HG03432 (cell line): ENCODE results near the gene KRT83.
A peak's percentile ranks its signal among the peaks of the same experiment; 100 is the strongest.
"Not testable (repeated sequence)": the region's sequence is repeated elsewhere in the genome, so short reads cannot be mapped to it uniquely, and the experiment has no call there.

ENCODE experiments used
- ATAC-seq: cut with Tn5 transposase; IDR thresholded peaks from one replicate; pipeline ENCODE4 v1.9.1; 2021; ENCODE audit warnings: mild to moderate bottlenecking, moderate library complexity; ENCODE audit not compliant: unreplicated experiment

The KRT83 gene

DNA sequence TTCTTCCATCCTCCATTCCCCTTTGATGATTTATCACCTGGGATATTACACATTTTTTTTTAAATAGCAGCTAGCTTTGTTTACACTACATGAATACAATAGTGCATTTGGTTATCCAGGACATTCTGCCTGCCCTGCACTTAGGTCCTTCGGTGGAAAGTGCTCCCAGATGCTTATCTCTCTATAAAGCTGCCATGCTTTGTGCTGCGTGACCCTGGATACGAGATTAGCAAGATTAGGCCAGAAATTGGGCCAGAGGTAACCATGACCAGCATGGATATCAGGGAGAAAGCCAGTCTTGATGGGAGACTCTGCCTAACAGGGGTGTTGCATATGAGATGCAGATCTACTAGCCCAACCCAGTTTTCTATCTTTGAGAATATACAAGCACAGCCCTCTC lies 12.1 kb upstream of the KRT83 start:
- ATAC-seq: no peak

DNA sequence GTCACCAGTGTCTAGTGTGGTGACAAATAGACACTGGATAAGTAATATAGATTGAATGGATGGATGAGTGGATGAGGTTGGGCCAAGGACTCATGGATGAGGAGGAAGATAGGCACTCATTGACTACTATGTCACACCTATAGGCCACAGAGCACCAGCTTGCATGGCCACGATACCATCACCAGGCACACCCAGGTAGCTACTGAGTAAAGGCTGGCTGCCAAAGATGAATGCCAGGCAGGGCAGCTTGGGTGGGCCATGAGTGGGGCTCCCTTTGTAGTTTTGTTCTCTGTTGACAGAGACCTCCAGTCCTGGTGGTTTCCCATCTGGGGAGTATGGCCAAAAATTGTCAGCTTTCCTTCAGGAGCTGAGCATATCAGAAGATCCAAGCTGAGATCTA lies 11.2 kb upstream of the KRT83 start:
- ATAC-seq: no peak

DNA sequence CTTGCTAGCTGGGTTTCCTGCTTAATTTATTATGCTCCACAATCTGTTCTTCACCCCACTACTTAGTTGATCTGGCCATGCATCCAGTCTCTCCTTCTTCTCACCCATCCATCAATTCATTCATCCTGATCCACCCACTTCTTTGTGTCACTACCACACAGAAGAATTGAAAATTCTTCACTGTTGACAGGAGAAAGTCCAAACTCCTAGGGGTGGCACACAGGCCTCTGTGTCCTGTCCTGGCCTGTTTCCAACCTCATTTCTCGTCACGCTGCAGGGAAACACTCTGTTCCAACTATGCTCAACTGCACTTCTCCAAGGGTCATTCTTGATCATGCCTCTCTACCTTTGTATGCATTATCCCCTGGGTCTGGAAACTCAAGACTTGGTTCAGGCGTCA lies 10.6 kb upstream of the KRT83 start:
- no peak for ATAC-seq

DNA sequence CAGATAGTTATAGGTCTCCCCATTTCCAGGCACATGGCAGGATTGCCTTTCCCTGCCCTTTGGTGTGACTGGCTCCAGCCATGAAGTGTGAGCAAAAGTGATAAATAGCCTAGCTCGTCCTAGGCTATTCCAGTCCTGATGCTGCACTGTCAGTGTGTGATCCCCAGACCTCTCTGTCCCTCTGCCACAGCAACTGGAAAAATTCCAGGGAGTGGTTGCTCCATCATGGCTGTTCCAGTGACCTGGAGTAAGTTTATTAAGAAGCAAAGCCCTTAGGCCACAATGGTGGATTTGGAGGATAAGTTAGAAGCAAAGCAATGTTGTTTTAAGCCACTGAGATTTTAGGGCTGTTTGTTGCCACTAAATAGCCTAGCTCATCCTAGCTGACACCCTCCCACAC lies 9.8 kb upstream of the KRT83 start:
- ATAC-seq: no peak

DNA sequence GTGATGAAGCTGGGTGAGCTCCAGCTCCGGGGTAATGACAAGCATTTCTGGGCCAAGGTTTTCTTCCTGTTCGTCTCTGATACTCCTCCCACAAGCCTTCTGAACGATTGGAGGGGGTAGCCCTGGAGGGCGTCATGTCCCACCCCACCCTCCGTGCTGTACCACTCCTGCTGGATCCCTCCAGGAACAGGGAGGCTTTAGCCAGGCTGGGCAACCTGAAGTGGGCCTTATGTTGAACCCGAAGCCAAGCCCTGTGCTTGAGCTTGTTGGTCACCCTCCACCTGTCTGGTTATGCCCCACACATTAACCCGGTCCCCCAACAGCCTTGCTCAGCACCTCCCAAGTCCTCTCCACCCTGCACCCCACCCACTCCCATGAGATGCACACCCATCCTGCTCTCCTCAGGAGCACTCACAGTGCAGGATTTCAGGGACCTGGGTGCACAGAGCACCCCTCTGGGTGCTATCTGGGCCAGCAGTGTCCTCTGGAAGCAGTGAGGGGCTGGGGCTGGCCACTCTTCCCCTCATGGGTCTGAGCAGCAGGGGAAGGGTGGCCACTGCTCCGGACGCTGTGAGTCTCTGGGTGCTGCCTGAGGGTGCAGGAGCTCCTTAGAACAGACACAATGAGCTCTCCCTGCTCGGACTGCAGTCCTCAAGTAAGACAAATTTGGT lies 6.8 kb upstream of the KRT83 start:
- no peak for ATAC-seq

DNA sequence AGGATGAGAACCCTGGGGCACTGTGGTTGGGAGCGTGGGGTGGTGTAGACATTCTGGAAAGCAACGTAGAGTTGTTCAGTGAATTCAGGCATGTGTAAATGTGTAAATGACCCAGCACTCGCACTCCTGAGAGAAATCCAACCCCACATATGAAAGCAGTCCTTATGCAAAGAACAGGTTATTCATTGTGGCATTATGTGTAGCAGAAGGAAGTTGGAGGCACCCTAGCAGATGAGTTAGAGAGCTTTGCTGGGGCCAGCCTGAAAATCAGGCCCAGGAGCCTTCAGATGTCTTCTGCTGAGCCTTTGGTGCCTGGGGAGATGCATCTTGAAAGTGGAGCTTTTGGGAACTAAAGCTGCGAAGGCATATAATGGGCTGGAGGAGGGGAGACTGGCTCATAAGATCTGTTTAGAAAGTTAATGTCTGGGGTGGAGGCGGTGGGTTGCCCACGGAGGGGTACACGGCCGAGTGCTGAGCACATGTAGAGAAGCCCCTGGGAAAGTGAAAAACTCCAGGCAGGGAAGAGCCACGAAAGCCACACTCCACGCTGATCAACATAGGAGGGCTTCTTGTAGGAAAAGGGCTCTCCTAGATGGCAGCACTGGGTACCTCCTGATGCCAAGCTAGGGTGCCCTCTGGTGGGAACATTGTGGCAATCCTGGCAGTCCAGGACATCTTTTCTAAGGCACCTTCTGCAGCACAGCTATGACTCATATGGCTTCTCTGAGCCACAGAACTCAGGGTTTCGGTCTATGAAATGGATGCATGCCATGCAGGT lies 6.0 kb upstream of the KRT83 start:
- ATAC-seq: peak; percentile 86

DNA sequence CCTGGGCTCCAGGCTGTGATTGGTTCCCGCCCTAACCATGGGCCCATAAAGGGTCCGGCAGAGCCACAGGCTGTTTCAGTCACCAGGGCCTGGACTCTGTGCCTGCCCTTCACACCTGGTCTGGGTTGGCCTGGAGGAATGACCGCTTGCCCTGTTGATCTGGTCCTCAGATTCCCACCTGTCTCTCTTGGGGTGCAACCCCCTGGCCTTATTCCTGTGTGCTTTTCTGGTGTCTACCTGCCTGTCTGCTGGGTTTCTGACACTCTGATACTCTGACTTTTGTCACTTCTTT lies 2.9 kb upstream of the KRT83 start:
- no peak for ATAC-seq

DNA sequence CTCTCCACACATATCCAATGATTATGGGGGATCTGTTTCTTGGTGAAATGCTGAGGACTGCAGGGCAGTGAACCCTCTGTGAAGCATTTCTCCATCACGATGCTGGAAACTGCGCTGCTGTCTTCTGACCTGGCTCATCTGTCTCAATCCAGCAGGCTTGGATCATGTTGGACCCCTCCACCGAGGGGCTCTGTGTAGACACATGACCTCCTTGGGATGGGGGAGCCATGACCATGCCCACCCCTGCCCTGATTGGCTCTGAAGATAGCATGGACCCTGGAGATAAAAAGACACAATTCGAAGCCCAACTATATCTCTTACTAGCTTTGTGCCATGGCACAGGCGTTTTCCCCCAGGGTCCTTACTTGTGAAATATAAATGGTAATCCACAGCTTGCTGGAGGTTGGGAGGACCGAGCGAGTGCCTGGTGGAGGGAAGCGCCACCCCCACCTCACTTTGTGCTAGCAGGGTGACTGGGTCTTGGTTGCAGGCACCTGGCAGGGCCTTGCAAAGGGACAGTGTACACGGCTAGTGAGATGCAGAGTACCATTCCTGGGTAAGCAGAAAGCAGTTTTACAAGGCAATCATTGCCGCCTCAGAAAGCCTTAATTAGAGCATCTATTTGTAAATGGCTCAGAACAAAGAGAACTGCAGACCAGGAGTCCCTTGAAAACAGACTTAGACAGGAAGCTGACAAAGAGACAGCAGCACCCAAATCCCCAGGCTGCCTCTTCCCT lies 2.4 kb upstream of the KRT83 start:
- ATAC-seq: no peak

DNA sequence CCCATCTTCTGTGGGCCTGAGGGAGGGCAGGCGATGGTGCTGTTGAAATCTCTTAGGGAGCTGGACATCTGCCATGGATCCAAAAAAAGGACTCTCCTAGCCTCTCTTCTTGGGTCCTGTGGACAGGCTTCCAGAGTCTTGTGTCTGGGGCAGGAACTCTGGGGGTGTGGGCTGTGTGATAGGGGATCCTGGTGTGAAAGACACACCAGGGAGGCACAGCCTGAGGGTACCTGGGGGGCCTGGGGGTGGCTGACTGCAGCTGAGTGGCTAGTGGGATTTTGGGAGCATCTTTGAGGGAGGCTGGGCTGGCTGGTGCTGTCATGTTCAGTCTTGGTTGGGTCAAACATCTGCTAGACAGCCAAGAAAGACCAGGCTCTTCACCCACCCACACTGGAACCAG lies 1.8 kb upstream of the KRT83 start:
- ATAC-seq: no peak

DNA sequence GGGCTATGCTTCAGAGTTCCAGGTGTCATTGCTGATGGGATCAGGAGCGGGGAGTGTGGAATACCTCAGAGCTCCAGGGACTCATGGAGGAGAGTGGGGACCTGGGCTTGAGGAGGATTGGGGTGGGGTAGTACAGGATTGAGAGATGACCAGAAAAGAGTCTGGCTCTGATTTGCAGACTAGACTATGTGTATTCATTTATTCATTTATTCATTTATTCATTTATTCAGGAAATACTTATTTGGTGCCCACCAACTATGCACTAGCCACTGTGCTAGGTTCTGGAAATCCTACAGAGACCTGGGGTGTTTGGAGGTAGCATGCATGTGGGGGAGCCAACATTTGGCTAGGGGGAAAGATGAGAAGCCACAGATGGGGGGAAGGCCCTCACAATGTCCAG lies 871 bp upstream of the KRT83 start:
- no peak for ATAC-seq

DNA sequence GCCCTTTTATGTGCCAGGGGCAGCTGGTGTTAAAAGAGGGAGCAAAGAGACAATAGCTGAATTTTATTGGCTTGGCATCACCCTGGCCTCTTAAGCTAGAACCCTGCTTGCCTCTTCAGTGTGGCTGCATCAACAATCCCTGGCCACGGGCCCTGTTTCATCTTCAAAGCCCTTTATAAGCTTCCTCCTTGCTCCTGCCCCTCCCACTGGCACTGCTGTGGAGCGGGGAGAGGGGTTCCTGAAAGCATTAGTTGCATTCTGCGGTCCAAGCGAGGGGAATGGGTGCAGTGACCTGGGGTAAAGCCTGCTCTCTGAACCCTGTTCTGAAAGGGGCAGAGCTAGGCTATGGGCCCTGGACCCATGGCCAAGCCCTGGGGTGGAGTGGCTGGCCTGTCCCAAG lies 220 bp upstream of the KRT83 start:
- ATAC-seq: no peak

DNA sequence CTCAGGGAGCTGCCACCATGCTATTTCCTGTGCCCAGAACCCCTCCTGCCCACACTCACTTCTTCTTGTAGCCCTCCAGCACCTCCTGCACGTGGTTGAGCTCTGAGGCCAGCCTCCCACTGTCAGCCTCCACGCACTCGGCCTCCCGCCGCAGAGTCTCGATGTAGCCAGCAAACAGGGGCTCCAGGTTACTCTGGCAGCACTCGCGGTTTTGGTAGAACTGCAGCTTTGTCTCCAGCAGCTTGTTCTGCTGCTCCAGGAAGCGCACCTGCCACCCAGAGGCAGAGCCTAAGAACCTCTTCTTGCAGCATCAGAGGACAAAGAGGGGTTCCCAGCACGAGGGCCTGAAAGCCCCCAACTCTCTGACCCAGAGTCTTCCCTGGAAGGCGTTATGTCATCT lies 2.1 kb downstream of the KRT83 start:
- ATAC-seq: no peak

DNA sequence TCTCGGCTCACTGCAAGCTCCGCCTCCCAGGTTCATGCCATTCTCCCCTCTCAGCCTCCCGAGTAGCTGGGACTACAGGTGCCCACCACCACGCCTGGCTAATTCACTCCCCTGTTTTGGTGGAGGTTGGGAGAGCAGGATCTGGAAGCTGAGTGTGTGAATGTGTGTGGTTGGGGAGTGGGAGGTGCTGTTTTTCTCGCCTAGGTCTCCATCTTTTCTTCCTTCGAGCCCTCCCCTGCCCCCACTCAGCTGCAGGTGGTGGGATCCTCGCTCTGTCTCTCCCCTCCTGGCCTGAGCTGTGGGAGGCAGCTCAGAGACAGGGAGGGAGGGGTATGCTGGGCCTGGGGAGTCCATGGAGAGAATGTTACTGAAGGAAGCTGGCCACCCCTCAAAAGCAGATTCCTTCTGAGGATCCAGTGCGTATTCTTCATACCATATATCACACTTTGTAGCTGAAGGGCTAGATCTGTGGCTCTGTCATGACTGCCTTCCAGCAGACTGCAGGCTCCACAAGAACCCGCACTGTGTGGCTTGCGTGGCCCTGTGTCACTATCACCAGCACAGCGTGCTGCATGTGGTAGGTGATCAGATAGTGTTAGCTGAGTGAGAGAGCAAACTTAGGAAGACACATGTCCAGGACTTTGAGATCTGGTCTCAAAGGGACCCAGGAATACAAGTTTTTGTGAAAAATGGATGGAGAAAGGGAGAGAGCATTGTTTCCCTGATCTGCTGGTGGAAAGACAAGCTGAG lies 2.8 kb downstream of the KRT83 start:
- ATAC-seq: no peak

DNA sequence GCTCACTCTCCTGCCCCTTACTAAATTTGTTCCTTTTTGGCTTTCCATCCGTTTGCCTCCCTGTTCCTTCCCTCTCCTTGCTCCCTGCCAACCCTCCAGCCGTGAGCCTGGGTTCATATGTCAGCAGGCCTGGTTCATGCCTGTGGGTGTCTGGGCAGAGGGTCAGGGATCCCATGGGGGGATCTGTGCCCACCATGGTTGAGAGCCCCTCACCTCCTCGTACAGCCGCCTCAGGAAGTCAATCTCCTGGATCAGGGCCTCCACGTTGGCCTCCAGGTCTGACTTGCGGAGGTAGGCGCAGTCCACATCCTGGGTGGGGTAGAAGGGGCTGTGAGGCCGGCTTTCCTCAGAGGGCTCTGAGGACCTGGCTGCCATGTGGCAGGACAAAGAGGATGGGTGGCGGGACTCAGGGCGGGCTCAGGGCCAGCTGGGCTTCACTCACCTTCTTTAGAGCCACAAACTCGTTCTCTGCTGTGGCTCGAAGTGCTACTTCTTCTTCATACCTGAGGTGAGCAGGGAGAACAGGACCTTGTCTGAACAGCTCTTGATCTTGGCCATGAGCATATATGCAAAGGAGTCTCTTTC lies 3.6 kb downstream of the KRT83 start:
- ATAC-seq: no peak

DNA sequence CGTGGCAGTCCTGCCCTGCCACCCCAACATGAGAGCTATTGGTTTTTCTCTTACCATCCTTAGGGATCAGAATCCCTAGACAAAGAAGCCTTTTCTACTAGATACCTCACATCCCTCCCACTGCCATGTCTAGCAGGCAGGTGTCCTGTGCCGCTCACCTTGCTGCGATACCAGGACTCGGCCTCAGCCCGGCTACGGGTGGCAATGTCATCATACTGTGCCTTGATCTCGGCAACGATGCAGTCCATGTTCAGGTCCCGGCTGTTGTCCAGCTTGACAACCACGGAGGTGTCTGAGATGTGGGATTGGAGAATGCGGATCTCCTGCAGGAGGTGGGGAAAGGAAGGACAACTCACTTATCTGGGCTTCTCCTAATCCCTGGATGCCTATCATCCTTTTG lies 4.5 kb downstream of the KRT83 start:
- ATAC-seq: no peak

DNA sequence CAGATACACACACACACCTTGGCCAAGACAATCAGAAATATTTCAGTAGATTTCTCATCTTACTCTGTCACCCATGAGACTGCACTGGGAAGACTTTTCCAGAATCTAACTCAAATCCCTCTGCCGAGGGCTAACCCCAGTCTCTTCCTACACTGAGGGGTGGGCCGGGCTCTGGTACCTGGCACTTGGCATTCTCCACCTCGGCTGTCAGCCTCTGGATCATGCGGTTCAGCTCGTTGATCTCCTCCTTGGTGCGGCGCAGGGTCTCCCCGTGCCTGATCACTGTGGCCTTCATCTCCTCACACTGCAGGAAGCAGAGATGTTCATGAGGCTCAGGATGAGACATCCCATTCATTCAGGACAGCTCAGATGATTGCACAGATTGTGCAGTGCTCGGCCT lies 4.9 kb downstream of the KRT83 start:
- ATAC-seq: no peak

DNA sequence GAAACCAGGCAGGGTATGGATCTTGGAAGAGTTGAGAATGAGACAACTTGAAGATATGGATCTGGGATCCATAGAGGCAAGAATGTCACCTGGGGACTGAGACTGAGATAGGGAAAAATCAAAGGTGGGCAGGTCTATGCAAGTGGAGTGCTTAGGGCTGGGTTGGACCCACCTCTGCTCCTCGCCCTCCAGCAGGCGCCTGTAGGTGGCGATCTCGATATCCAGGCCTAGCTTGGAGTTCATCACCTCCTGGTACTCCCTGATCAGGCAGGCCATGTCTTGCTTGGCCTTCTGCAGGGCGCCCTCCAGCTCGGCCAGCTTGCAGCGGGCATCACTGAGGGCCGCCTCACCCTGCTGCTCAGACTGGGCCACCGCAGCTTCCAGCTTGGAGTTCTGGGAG lies 5.5 kb downstream of the KRT83 start:
- ATAC-seq: not testable (repeated sequence)

DNA sequence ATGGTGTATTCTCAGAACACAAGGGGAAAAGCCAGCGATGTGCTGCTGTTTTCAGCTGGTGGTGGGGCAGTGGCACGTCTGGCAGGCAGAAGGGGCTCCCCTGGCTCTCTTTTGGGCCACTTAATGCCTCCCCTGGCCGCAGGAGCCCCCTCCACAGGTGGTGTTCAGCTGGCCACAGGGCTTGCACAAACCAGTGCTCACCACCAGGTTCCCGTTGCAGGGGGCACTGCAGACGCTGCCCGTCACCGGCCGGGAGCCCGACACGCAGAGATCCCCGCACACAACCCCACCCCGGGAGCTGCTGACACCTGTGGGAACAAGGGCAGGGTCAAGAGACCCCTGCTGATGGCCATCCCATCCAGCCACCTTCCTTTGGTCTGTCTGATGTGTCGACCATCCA lies 6.7 kb downstream of the KRT83 start:
- ATAC-seq: no peak

DNA sequence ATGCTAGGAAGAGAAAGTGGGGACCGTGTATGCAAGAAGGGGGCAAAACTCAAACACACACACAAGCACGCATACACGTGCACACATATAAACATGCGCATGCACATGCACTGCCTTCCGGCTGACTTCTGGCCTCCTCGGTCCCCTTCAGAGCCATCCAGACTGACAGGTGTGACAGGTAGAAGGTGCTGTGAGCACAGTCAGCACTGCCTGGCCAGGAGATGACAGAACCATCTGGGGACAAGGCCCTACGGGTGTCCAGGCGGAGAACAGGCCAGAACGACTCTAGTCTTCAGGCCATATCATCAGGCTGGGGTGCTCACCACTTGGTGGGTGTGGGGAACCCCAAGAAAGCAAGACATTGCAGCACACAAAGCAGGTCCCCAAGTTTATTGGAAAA lies 7.3 kb downstream of the KRT83 start:
- no peak for ATAC-seq

DNA sequence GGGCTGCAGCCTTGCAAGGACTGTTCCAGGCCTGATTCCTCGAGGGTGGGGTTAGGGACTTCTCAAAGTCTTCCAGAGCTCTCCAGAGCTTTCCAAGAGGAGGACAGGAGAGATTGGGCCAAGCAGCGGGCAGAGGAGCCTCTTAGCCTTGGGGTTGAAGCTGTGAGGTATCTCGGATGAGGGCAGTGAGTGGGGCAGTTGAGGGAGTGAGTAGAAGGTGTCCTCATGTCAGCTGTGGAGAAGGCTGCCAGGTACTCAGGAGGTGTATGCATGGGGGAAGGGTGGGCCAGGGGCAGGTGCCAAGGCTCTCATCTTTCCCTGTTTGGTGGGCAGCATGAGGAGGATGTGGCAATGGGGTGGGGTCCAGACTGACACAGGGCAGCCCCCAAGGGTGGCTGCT lies 7.7 kb downstream of the KRT83 start:
- no peak for ATAC-seq

DNA sequence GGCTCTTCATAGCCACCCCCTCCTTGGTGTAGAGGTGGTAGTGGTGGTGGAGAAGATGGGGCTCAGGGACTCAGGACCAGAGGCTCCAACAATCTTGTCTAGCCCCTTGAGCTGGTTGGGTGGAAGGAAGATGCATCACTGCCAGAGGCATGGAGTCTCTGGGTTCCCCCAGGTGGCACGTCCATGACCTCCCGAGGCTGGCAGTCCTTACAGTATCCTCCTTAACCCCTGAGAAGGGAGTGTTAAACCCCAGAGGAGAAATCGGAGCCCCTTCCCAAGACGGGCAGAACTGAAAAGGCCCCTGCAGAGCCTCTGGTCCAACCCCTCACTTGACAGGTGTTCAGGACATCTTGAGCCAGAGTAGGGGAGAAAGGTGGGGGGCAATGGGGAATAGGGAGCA lies 9.1 kb downstream of the KRT83 start:
- ATAC-seq: no peak
